Uterus (tissue), 4 donors: Measurements from ENCODE around the gene SIX6. TPM values are rescaled to one million over a fixed set of nuclear protein-coding genes. Genes with fewer than 3 reads are reported as not detected.
"Not testable (repeated sequence)": the region's sequence is repeated elsewhere in the genome, so short reads cannot be mapped to it uniquely, and the experiment has no call there.

Source experiments
- DNase-seq, 2 donors: peaks; one replicate each; pipeline ENCODE4 v3.0.0-alpha.2; 2019 to 2020
- H3K27ac ChIP-seq, 2 donors: fragments of 200-600 bp; sonication (generic); 1 replicate in 1 of 2; 2 replicates in 1 of 2; pipeline ENCODE4 v1.5.1; 2016 to 2018
- H3K27me3 ChIP-seq, 2 donors: fragments of 200-600 bp; sonication (generic); one replicate each; pipeline ENCODE4 v1.5.1; 2018 to 2019; ENCODE audit warnings: control low read depth in 1 of 2
- H3K36me3 ChIP-seq, 2 donors: fragments of 200-600 bp; sonication (generic); one replicate each; pipeline ENCODE4 v1.5.1; 2019; ENCODE audit warnings: control low read depth in 1 of 2
- H3K4me1 ChIP-seq, 2 donors: fragments of 200-600 bp; sonication (generic); one replicate each; pipeline ENCODE4 v1.5.1; 2018 to 2019; ENCODE audit warnings: control low read depth in 1 of 2
- H3K4me3 ChIP-seq, 2 donors: fragments of 200-600 bp; sonication (generic); 1 replicate in 1 of 2; 2 replicates in 1 of 2; pipeline ENCODE4 v1.5.1; 2018 to 2019; ENCODE audit warnings: mild to moderate bottlenecking in 1 of 2
- H3K9me3 ChIP-seq, 2 donors: fragments of 200-600 bp; sonication (generic); one replicate each; pipeline ENCODE4 v1.5.1; 2019; ENCODE audit warnings: control low read depth in 1 of 2
- CTCF ChIP-seq, 4 experiments: fragments of 200-600 bp in 2 of 4; fragments of 450-650 bp in 2 of 4; sonication (generic) in 2 of 4; IDR thresholded peaks; one replicate each; pipeline ENCODE4 v1.5.1; 2016 to 2019; ENCODE audit warnings: antibody characterized with exemption in 4 of 4, mild to moderate bottlenecking in 2 of 4, moderate library complexity in 1 of 4
- POLR2A ChIP-seq, 2 donors: fragments of 450-650 bp; IDR thresholded peaks; one replicate each; pipeline ENCODE4 v1.6.1; 2016; ENCODE audit warnings: antibody characterized with exemption in 2 of 2, mild to moderate bottlenecking in 1 of 2, moderate library complexity in 1 of 2
- intact Hi-C: fragments of 100-400 bp; cut with DNase I; formaldehyde crosslinking; loops from one replicate; pipeline ENCODE4 v1.15.1; 2023; ENCODE audit warnings: low total_unique reads
- total RNA-seq, 4 donors: library from RNA; depleted of rRNA in 3 of 4; stranded (reverse); fragments of >200 nt in 3 of 4; gene quantifications; one replicate each; pipeline versions ENCODE4 v1.1.0 to v1.2.4, GENCODE V29; 2014 to 2023
- donor health status: DM: yes; HTN: yes; CAD: no.

Gene SIX6
- not detected for total RNA-seq

- no peak within 1 kb of the TSS for H3K27ac ChIP-seq
- no peaks in the 10 kb centered on the region for H3K36me3 ChIP-seq
- peaks cover 0 to 4% of the 10 kb centered on the region in 2 donors for H3K4me1 ChIP-seq
- H3K27me3 ChIP-seq: peaks cover 14 to 93% of the 10 kb centered on the region in 2 donors
- DNase-seq: no peak
- H3K4me3 ChIP-seq: no peak within 1 kb of the TSS
- no peak for TF ChIP-seq POLR2A (IDR thresholded peaks at IDR 0.05)
- no peak for TF ChIP-seq CTCF (IDR thresholded peaks at IDR 0.05)
- no peaks in the 10 kb centered on the region for H3K9me3 ChIP-seq
- intact Hi-C loops: no loop called here
These were observed at the start of gene SIX6 for GRCh38 chr14:60508707-60509437. SIX6 (plus strand) TSS chr14:60509146; CDS start chr14:60509399, 253 bp downstream.

GRCh38 chr14:60480248-60480647, 28.7 kb upstream of the SIX6 start:
- intact Hi-C loops, H3K4me1 ChIP-seq, H3K27ac ChIP-seq, H3K36me3 ChIP-seq, H3K9me3 ChIP-seq, H3K4me3 ChIP-seq, DNase-seq: not testable (repeated sequence)
- peaks cover 0 to 29% of the 10 kb centered on the region in 2 donors for H3K27me3 ChIP-seq

GRCh38 chr14:60482743-60483142, 26.2 kb upstream of the SIX6 start:
- Histone ChIP-seq H3K4me3 (no peak overlapping the region), H3K4me1 (no peaks in the 10 kb centered on the region), H3K27me3 (peaks cover 0 to 44% of the 10 kb centered on the region in 2 donors), H3K27ac (no peak overlapping the region), H3K36me3 (no peaks in the 10 kb centered on the region), H3K9me3 (no peaks in the 10 kb centered on the region)
- intact Hi-C loops: no loop called here
- TF ChIP-seq CTCF (IDR thresholded peaks at IDR 0.05): no peak
- no peak for TF ChIP-seq POLR2A (IDR thresholded peaks at IDR 0.05)
- DNase-seq: no peak

GRCh38 chr14:60485057-60485597, 23.8 kb upstream of the SIX6 start:
- peaks cover 0 to 37% of the 10 kb centered on the region in 2 donors for H3K27me3 ChIP-seq
- no peak for DNase-seq
- intact Hi-C loops: no loop called here

GRCh38 chr14:60485598-60486251, 23.2 kb upstream of the SIX6 start, which contains the start of gene C14orf39:
C14orf39 (minus strand) TSS chr14:60486063; CDS start chr14:60485078, 985 bp downstream.
- Histone ChIP-seq H3K9me3 (no peaks in the 10 kb centered on the region), H3K27ac (no peak within 1 kb of the TSS), H3K27me3 (peaks cover 0 to 37% of the 10 kb centered on the region in 2 donors), H3K4me1 (no peaks in the 10 kb centered on the region), H3K4me3 (peak within 1 kb of the TSS in 1 of 2 donors; percentile 16), H3K36me3 (no peaks in the 10 kb centered on the region)
- intact Hi-C loops: no loop called here
- TF ChIP-seq POLR2A (IDR thresholded peaks at IDR 0.05) (no peak), CTCF (IDR thresholded peaks at IDR 0.05) (no peak)
- no peak for DNase-seq

More at GRCh38 chr14:60485057-60485597, 23.8 kb upstream of the SIX6 start:
- H3K4me1 ChIP-seq: no peaks in the 10 kb centered on the region
- no peaks in the 10 kb centered on the region for H3K36me3 ChIP-seq
- TF ChIP-seq POLR2A (IDR thresholded peaks at IDR 0.05): no peak
- no peak for TF ChIP-seq CTCF (IDR thresholded peaks at IDR 0.05)
- H3K27ac ChIP-seq: no peak overlapping the region
- H3K4me3 ChIP-seq: peak overlapping the region in 1 of 2 donors; percentile 16
- no peaks in the 10 kb centered on the region for H3K9me3 ChIP-seq
